HepG2 (cell line): Measurements from ENCODE around the gene SNX10. TPM values are rescaled to one million over a fixed set of nuclear protein-coding genes. Genes with fewer than 3 reads are reported as not detected.

Experiments used
- CBX5 ChIP-seq: sonication (generic); formaldehyde crosslinking; IDR thresholded peaks from 2 replicates; pipeline ENCODE4 v1.4.0; 2020; ENCODE audit warnings: missing genetic modification reagents, borderline replicate concordance
- DBP ChIP-seq: sonication (generic); formaldehyde crosslinking; IDR thresholded peaks from 2 replicates; pipeline ENCODE4 v1.4.0; 2020; ENCODE audit warnings: missing genetic modification reagents; ENCODE audit errors: not compliant biosample characterization
- GATAD2A ChIP-seq: IDR thresholded peaks from 2 replicates; pipeline ENCODE4 v1.6.1; 2016
- HNRNPK ChIP-seq: fragments of 200-400 bp; formaldehyde crosslinking; IDR thresholded peaks from 2 replicates; pipeline ENCODE4 v1.6.1; 2018; ENCODE audit warnings: low read length, low read depth, moderate library complexity, mild to moderate bottlenecking; ENCODE audit not compliant: poor library complexity, severe bottlenecking
- KAT7 ChIP-seq: IDR thresholded peaks from 2 replicates; pipeline ENCODE4 v1.6.1; 2018; ENCODE audit warnings: borderline replicate concordance, missing compliant biosample characterization
- KMT2B ChIP-seq: IDR thresholded peaks from 2 replicates; pipeline ENCODE4 v1.6.1; 2016; ENCODE audit warnings: missing genetic modification reagents, missing compliant biosample characterization
- MAFG ChIP-seq: sonication (generic); formaldehyde crosslinking; IDR thresholded peaks from 2 replicates; pipeline ENCODE4 v1.5.1; 2020; ENCODE audit warnings: mild to moderate bottlenecking, missing genetic modification reagents
- MYC ChIP-seq: sonication (generic); formaldehyde crosslinking; IDR thresholded peaks from 2 replicates; pipeline ENCODE4 v1.9.0; 2021; ENCODE audit warnings: missing genetic modification reagents, borderline replicate concordance
- PAXIP1 ChIP-seq: sonication (generic); formaldehyde crosslinking; conservative IDR thresholded peaks from 2 replicates; pipeline ENCODE4 v1.4.0; 2020; ENCODE audit warnings: mild to moderate bottlenecking, missing genetic modification reagents, moderate library complexity
- SCMH1 ChIP-seq: sonication (generic); formaldehyde crosslinking; IDR thresholded peaks from 2 replicates; pipeline ENCODE4 v1.9.0; 2021; ENCODE audit warnings: missing genetic modification reagents, mild to moderate bottlenecking, borderline replicate concordance
- TBP ChIP-seq: sonication (generic); formaldehyde crosslinking; IDR thresholded peaks from 2 replicates; pipeline ENCODE4 v1.5.0; 2020; ENCODE audit warnings: missing genetic modification reagents
- ZNF3 ChIP-seq: IDR thresholded peaks from 2 replicates; pipeline ENCODE4 v1.7.0; 2017; ENCODE audit warnings: inconsistent platforms
- ZNF441 ChIP-seq: sonication (generic); formaldehyde crosslinking; IDR thresholded peaks from 2 replicates; pipeline ENCODE4 v1.7.0; 2021; ENCODE audit warnings: missing genetic modification reagents, borderline replicate concordance
- polyA plus RNA-seq, 8 experiments: library from polyadenylated mRNA; depleted of rRNA in 3 of 8; stranded (reverse) in 7 of 8; unstranded in 1 of 8; fragments of >200 nt; fragmentation: Illumina TruSeq in 4 of 8; extraction: Trizol in 4 of 8; gene quantifications; 2 replicates each; pipeline versions ENCODE4 v1.2.1 to v1.2.3, GENCODE V29; 2011 to 2016; ENCODE audit warnings: low read depth in 4 of 8, missing spikeins in 1 of 8, mixed read lengths in 1 of 8; ENCODE audit not compliant: insufficient read depth in 1 of 8
- total RNA-seq, 5 experiments: library from RNA; depleted of rRNA; stranded (reverse); fragments of >200 nt; fragmentation: Illumina TruSeq; extraction: Trizol; gene quantifications; 2 replicates each; pipeline ENCODE4 v1.2.3, GENCODE V29; 2016; ENCODE audit warnings: low read depth in 1 of 5
- TF ChIP-seq, protein P1 (sequence below): sonication (generic); formaldehyde crosslinking; IDR thresholded peaks from 2 replicates; pipeline ENCODE4 v1.8.0; 2023; ENCODE audit warnings: mild to moderate bottlenecking, missing genetic modification reagents
- TF ChIP-seq, protein P2 (sequence below): sonication (generic); formaldehyde crosslinking; conservative IDR thresholded peaks from 2 replicates; pipeline ENCODE4 v1.5.0; 2020; ENCODE audit warnings: missing genetic modification reagents
- TF ChIP-seq, protein P3 (sequence below): IDR thresholded peaks from 2 replicates; pipeline ENCODE4 v1.6.1; 2016; ENCODE audit warnings: missing compliant biosample characterization, missing genetic modification reagents, borderline replicate concordance

Gene SNX10
- total and polyA plus RNA-seq, 2 of the 13 experiments (the other 11 are each of a cell fraction or from before 2014, with no cell fraction given): 26.0 to 27.6 TPM

DNA sequence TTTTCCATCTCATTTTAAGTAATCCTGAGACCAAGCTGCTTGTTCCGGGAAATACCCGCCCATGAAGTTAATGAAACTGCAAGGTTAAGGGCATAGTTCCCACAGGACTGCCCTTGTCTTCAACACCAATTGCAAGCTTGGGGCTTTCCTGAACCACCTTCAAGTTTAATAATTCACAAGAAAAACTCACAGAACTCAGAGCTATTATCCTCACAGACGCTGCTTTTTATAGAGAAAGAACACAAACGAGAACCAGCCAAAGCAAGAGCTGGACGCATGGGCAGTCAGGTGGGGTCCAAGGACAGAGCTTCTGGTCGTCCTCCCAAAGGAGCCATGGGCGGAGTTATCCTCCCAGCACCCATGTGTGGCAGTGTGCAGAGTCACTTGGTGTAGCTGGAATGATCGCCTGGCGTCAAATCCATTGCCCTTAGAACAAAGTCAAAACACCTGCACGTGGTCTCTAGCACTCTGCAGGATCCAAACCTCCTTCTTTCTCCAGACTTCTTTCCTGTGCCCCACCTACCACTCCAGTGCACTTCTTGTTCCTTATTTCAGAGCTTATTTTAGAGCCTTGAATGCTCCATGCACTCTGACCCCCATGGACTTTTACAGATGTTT lies 56.7 kb downstream of the SNX10 start (continued):
- TF ChIP-seq ZNF441 (CRISPR knock-in tag) (0 out of 2 replicates have a peak, but pooled peaks have one; percentile 58), TBP (CRISPR knock-in tag) (no peak), PAXIP1 (CRISPR knock-in tag) (peak; percentile 77), MAFG (no peak), SCMH1 (CRISPR knock-in tag) (no peak), DBP (CRISPR knock-in tag) (no peak), KAT7 (CRISPR knock-in tag) (no peak), MYC (CRISPR knock-in tag) (peak; percentile 87), GATAD2A (CRISPR knock-in tag) (peak; percentile 47; the same call in 1 of the 2 replicates), ZNF3 (CRISPR knock-in tag) (no peak), KMT2B (peak; percentile 23; the same call in 1 of the 2 replicates), HNRNPK (no peak), CBX5 (CRISPR knock-in tag) (0 out of 2 replicates have a peak, but pooled peaks have one; percentile 20)
- TF ChIP-seq, protein P1, sequence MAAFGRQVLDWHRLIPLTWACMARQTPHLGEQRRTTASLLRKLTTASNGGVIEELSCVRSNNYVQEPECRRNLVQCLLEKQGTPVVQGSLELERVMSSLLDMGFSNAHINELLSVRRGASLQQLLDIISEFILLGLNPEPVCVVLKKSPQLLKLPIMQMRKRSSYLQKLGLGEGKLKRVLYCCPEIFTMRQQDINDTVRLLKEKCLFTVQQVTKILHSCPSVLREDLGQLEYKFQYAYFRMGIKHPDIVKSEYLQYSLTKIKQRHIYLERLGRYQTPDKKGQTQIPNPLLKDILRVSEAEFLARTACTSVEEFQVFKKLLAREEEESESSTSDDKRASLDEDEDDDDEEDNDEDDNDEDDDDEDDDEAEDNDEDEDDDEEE (CRISPR knock-in tag): peak; percentile 85; the same call in 1 of the 2 replicates
- TF ChIP-seq, protein P2, sequence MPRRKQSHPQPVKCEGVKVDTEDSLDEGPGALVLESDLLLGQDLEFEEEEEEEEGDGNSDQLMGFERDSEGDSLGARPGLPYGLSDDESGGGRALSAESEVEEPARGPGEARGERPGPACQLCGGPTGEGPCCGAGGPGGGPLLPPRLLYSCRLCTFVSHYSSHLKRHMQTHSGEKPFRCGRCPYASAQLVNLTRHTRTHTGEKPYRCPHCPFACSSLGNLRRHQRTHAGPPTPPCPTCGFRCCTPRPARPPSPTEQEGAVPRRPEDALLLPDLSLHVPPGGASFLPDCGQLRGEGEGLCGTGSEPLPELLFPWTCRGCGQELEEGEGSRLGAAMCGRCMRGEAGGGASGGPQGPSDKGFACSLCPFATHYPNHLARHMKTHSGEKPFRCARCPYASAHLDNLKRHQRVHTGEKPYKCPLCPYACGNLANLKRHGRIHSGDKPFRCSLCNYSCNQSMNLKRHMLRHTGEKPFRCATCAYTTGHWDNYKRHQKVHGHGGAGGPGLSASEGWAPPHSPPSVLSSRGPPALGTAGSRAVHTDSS (CRISPR knock-in tag): no peak
- TF ChIP-seq, protein P3, sequence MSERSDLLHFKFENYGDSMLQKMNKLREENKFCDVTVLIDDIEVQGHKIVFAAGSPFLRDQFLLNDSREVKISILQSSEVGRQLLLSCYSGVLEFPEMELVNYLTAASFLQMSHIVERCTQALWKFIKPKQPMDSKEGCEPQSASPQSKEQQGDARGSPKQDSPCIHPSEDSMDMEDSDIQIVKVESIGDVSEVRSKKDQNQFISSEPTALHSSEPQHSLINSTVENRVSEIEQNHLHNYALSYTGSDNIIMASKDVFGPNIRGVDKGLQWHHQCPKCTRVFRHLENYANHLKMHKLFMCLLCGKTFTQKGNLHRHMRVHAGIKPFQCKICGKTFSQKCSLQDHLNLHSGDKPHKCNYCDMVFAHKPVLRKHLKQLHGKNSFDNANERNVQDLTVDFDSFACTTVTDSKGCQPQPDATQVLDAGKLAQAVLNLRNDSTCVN: peak; percentile 60; the same call in 1 of the 2 replicates
